HCT116 (cell line): ENCODE data around the gene ADARB1. TPM values are rescaled to one million over a fixed set of nuclear protein-coding genes. Genes with fewer than 3 reads are reported as not detected.

ENCODE experiments used
- ATAC-seq: fragments of 200-7000 bp; cut with Tn5 transposase; 2 replicates; pipeline ENCODE4 v1.9.1; 2020; ENCODE audit warnings: mild to moderate bottlenecking, moderate library complexity
- BruUV-seq: library from RNA; stranded (reverse); fragments of 400-500 nt; replicated peaks from 2 replicates; lab custom pipeline; 2021; lab: Mats Ljungman, UMichigan
- CTCF ChIA-PET: fragments of 300-600 bp; sonication (Branson Sonifier 250); formaldehyde crosslinking; loops from one replicate; lab custom pipeline; 2021; ENCODE audit warnings: antibody characterized with exemption; lab: Charles Lee
- POLR2A ChIA-PET: fragments of 300-600, 350-600 bp; sonication (Branson Sonifier 250); formaldehyde crosslinking; loops from one replicate; lab custom pipeline; 2021; ENCODE audit warnings: antibody characterized with exemption; lab: Charles Lee
- RAD21 ChIA-PET, 2 experiments: fragments of 300-600 bp; sonication (Branson Sonifier 250); formaldehyde crosslinking; loops; one replicate each; lab custom pipeline; 2023; ENCODE audit warnings: low total read pairs in 2 of 2; ENCODE audit not compliant: uncharacterized antibody in 2 of 2, unreplicated experiment in 2 of 2, low non-redundant PET in 1 of 2; lab: Charles Lee
- DNase-seq: peaks from one replicate; pipeline ENCODE4 v3.0.0-alpha.2; 2010; ENCODE audit warnings: low read depth, low spot score
- H2AFZ ChIP-seq: fragments of 200-600 bp; shearing (Covaris generic), sonication (generic); 2 replicates; pipeline ENCODE4 v1.6.1; 2017; ENCODE audit warnings: low read depth, mixed run types, mixed read lengths, antibody characterized with exemption, low read length; ENCODE audit not compliant: poor library complexity, severe bottlenecking
- H3K27ac ChIP-seq: 2 replicates; pipeline ENCODE4 v1.5.1; 2012; ENCODE audit warnings: low read depth, low read length
- H3K27me3 ChIP-seq: fragments of 200-600 bp; sonication (generic); 2 replicates; pipeline ENCODE4 v1.6.1; 2016; ENCODE audit warnings: mixed run types, low read length, mixed read lengths; ENCODE audit not compliant: insufficient read depth
- H3K36me3 ChIP-seq, 2 experiments: fragments of 200-500 bp in 1 of 2; fragments of 200-600 bp in 1 of 2; sonication (Bioruptor generic) in 1 of 2; sonication (generic) in 1 of 2; 2 replicates each; pipeline versions ENCODE4 v1.5.1 to v1.6.1; 2014 to 2016; ENCODE audit warnings: low read length in 2 of 2, inconsistent platforms in 1 of 2, mixed read lengths in 1 of 2, mixed run types in 1 of 2; ENCODE audit not compliant: insufficient read depth in 2 of 2, control insufficient read depth in 1 of 2
- H3K4me1 ChIP-seq, 2 experiments: fragments of 200-600 bp in 1 of 2; sonication (generic) in 1 of 2; 2 replicates each; pipeline versions ENCODE4 v1.5.1 to v1.6.1; 2012 to 2017; ENCODE audit warnings: low read length in 2 of 2, inconsistent platforms in 1 of 2, mild to moderate bottlenecking in 1 of 2, mixed read lengths in 1 of 2, mixed run types in 1 of 2, moderate library complexity in 1 of 2; ENCODE audit not compliant: insufficient read depth in 2 of 2, control insufficient read depth in 1 of 2
- H3K4me2 ChIP-seq: fragments of 200-600 bp; sonication (generic); 2 replicates; pipeline ENCODE4 v1.6.1; 2017; ENCODE audit warnings: mixed run types, low read length, mixed read lengths
- H3K4me3 ChIP-seq, 2 experiments: fragments of 200-600 bp in 1 of 2; sonication (generic) in 1 of 2; replicated peaks in 1 of 2; 2 replicates each; pipeline ENCODE4 v1.5.1; 2011 to 2016; ENCODE audit warnings: low read length in 2 of 2, control low read depth in 1 of 2, low read depth in 1 of 2, mild to moderate bottlenecking in 1 of 2, mixed read lengths in 1 of 2, mixed run types in 1 of 2
- H3K79me2 ChIP-seq: fragments of 200-600 bp; sonication (generic); 2 replicates; pipeline ENCODE4 v1.6.1; 2017; ENCODE audit warnings: mild to moderate bottlenecking, mixed run types, low read length, moderate library complexity, mixed read lengths; ENCODE audit not compliant: insufficient read depth
- H3K9ac ChIP-seq: fragments of 200-600 bp; sonication (generic); 2 replicates; pipeline ENCODE4 v1.6.1; 2016; ENCODE audit warnings: low read length, mixed read lengths
- H3K9me2 ChIP-seq: fragments of 200-600 bp; sonication (generic), shearing (Covaris generic); 2 replicates; pipeline ENCODE4 v1.6.1; 2017; ENCODE audit warnings: mixed run types, mild to moderate bottlenecking, moderate library complexity; ENCODE audit not compliant: insufficient read depth
- H3K9me3 ChIP-seq, 2 experiments: fragments of 200-500 bp in 1 of 2; fragments of 200-600 bp in 1 of 2; sonication (Bioruptor generic) in 1 of 2; sonication (generic) in 1 of 2; 2 replicates each; pipeline ENCODE4 v1.6.1; 2014 to 2017; ENCODE audit warnings: low read length in 2 of 2, mixed read lengths in 2 of 2, inconsistent platforms in 1 of 2, low read depth in 1 of 2, mild to moderate bottlenecking in 1 of 2, mixed run types in 1 of 2, moderate library complexity in 1 of 2; ENCODE audit not compliant: control insufficient read depth in 1 of 2, insufficient read depth in 1 of 2
- H4K20me1 ChIP-seq: fragments of 200-600 bp; sonication (generic), shearing (Covaris generic); 2 replicates; pipeline ENCODE4 v1.6.1; 2017; ENCODE audit warnings: mixed run types, mild to moderate bottlenecking, moderate library complexity; ENCODE audit not compliant: insufficient read depth
- EGR1 ChIP-seq: IDR thresholded peaks from 2 replicates; pipeline ENCODE4 v1.6.1; 2012; ENCODE audit warnings: low read depth
- POLR2A ChIP-seq: IDR thresholded peaks from 2 replicates; pipeline ENCODE4 v1.7.0; 2011; ENCODE audit warnings: borderline replicate concordance; ENCODE audit not compliant: insufficient read depth, insufficient read length; ENCODE audit errors: extremely low read depth
- POLR2AphosphoS5 ChIP-seq: IDR thresholded peaks from 2 replicates; pipeline ENCODE4 v1.6.1; 2011; ENCODE audit warnings: mild to moderate bottlenecking, low read depth, low read length, moderate library complexity
- SRF ChIP-seq: IDR thresholded peaks from 2 replicates; pipeline ENCODE4 v1.6.1; 2012; ENCODE audit warnings: low read depth
- TCF7L2 ChIP-seq: IDR thresholded peaks from 2 replicates; pipeline ENCODE4 v1.7.0; 2011; ENCODE audit warnings: borderline replicate concordance, inconsistent platforms; ENCODE audit not compliant: insufficient read depth, insufficient read length; ENCODE audit errors: extremely low read depth
- ZNF274 ChIP-seq: fragments of 200-500 bp; sonication (Bioruptor generic); IDR thresholded peaks from 2 replicates; pipeline ENCODE4 v1.6.1; 2014; ENCODE audit warnings: mild to moderate bottlenecking, low read depth, low read length, inconsistent platforms
- intact Hi-C: fragments of 100-400 bp; cut with micrococcal nuclease; formaldehyde crosslinking; loops from 2 replicates; pipeline ENCODE4 v1.10.0; 2022
- total RNA-seq: library from RNA; stranded (reverse); gene quantifications from one replicate; pipeline ENCODE4 v1.2.1, GENCODE V29; 2021; ENCODE audit not compliant: unreplicated experiment
- TF ChIP-seq, protein P1 (sequence below): IDR thresholded peaks from 2 replicates; pipeline ENCODE4 v1.6.1; 2012; ENCODE audit warnings: low read depth
- TF ChIP-seq, protein P2 (sequence below): IDR thresholded peaks from 2 replicates; pipeline ENCODE4 v1.6.1; 2012

Gene ADARB1
- total RNA-seq, 1 experiment from 2014 or later: 13.5 TPM

DNA sequence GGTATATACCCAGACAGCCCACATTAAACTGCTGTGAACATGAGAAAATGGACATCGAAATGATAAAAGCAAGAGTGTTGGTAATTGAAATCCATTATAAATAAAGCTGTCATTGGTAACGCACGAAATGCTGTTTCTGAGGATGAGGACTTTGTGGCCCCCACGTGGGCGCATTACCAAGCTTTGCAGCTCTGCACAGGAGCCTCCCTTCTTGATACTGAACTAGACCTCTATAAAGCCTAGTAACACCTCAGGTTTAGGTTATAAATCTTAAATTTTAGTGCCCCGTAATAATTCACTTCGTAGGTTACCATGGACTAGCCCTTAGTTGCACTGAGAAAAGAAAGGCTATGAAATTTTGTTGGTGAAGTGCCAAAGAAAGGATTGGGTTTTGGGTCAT, 45.4 kb downstream of the ADARB1 start:
- no TSS peak for BruUV-seq
- Histone ChIP-seq H3K79me2 (no peaks in the 10 kb centered on the region), H3K9ac (no peak overlapping the region), H3K27me3 (no peaks in the 10 kb centered on the region), H3K27ac (no peak overlapping the region), H3K36me3 (no peaks in the 10 kb centered on the region), H4K20me1 (no peaks in the 10 kb centered on the region), H3K4me3 (no peak overlapping the region), H3K4me1 (no peaks in the 10 kb centered on the region), H3K9me2 (no peaks in the 10 kb centered on the region), H3K4me2 (no peak overlapping the region), H2AFZ (no peak overlapping the region), H3K9me3 (no peaks in the 10 kb centered on the region)
- RAD21 ChIA-PET: no interaction called here
- POLR2A ChIA-PET: no interaction called here
- CTCF ChIA-PET: interaction anchor here (1.3 kb wide), 1 partner anchor 18 kb away, joined by 4 read pairs; no protein-coding TSS in a partner anchor
- DNase-seq: no peak
- no peak for ATAC-seq
- intact Hi-C loops: no loop called here
- TF ChIP-seq POLR2AphosphoS5: no peak
- TF ChIP-seq SRF: no peak
- TF ChIP-seq, protein P1, sequence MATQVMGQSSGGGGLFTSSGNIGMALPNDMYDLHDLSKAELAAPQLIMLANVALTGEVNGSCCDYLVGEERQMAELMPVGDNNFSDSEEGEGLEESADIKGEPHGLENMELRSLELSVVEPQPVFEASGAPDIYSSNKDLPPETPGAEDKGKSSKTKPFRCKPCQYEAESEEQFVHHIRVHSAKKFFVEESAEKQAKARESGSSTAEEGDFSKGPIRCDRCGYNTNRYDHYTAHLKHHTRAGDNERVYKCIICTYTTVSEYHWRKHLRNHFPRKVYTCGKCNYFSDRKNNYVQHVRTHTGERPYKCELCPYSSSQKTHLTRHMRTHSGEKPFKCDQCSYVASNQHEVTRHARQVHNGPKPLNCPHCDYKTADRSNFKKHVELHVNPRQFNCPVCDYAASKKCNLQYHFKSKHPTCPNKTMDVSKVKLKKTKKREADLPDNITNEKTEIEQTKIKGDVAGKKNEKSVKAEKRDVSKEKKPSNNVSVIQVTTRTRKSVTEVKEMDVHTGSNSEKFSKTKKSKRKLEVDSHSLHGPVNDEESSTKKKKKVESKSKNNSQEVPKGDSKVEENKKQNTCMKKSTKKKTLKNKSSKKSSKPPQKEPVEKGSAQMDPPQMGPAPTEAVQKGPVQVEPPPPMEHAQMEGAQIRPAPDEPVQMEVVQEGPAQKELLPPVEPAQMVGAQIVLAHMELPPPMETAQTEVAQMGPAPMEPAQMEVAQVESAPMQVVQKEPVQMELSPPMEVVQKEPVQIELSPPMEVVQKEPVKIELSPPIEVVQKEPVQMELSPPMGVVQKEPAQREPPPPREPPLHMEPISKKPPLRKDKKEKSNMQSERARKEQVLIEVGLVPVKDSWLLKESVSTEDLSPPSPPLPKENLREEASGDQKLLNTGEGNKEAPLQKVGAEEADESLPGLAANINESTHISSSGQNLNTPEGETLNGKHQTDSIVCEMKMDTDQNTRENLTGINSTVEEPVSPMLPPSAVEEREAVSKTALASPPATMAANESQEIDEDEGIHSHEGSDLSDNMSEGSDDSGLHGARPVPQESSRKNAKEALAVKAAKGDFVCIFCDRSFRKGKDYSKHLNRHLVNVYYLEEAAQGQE: no peak
- TF ChIP-seq TCF7L2: no peak
- no peak for TF ChIP-seq ZNF274
- TF ChIP-seq, protein P2, sequence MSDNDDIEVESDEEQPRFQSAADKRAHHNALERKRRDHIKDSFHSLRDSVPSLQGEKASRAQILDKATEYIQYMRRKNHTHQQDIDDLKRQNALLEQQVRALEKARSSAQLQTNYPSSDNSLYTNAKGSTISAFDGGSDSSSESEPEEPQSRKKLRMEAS: no peak
- no peak for TF ChIP-seq POLR2A
- TF ChIP-seq EGR1: no peak
